ENCODE data around the gene HIVEP3.

The HIVEP3 gene

GRCh38 chr1:41627491-41628280 lies 291.0 kb downstream of the HIVEP3 start:
- DNase-seq (ENCODE audit: low spot score) = peak; percentile 13

DNA sequence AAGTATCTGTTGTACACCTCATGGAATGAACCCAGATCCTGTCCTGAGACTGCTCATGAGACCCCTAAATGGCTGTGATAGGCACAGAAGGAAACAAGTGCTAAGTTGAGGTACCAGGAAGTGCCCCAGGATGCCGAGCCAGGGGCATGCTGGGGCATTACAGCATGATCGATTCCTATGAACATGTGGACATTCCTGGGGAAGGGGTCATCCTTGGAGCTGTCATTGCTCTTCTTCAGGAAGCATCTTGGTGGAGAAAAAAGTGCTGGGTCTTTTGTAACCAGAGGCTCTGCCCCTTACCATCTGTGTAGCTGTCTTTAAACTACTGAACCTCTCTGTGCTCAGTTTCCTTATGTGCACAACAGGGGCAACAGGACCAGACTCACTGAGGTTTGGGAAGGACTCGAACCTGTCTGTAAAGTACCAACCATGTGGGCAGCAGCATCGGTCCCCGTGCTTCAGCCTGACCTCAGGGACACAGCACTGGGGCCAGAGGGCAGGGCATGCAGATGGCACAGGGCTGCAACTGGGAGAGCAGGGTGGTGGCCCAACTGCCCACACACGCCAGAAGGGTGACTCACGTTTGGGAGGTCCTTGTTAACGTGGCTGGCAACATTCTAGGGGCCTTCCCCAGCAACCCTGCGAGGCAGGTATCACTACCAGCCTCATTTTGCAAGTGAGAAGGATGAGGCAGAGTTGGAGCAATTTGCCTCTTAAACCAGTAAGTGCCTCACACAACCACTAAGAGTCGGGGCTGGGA lies 291.9 kb downstream of the HIVEP3 start:
- peak; percentile 81 for DNase-seq (ENCODE audit: low spot score)

- DNase-seq (ENCODE audit: low spot score) = peak; percentile 67
These were observed 292.6 kb downstream of the HIVEP3 start for GRCh38 chr1:41626146-41626545.

DNA sequence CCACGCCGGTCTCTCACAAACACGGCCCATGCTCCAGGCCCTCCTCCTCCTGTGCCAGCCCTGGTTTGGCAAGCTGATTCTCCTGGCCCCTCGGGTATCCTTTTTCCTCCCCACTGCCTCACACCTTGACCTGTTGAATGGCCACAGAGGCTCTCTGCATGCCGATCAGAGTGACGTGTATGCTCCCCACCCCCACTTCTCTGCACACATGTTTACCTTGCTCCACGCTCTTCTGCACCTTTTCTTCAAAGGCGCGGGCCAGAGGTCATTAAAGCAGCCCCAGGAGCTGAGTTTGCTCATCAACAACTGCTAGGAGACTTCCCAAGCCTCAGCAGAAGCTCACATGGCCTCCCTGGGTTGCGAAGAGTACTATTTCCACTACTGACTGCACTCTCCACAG lies 295.0 kb downstream of the HIVEP3 start:
- peak; percentile 59 for DNase-seq (ENCODE audit: low spot score)

DNA sequence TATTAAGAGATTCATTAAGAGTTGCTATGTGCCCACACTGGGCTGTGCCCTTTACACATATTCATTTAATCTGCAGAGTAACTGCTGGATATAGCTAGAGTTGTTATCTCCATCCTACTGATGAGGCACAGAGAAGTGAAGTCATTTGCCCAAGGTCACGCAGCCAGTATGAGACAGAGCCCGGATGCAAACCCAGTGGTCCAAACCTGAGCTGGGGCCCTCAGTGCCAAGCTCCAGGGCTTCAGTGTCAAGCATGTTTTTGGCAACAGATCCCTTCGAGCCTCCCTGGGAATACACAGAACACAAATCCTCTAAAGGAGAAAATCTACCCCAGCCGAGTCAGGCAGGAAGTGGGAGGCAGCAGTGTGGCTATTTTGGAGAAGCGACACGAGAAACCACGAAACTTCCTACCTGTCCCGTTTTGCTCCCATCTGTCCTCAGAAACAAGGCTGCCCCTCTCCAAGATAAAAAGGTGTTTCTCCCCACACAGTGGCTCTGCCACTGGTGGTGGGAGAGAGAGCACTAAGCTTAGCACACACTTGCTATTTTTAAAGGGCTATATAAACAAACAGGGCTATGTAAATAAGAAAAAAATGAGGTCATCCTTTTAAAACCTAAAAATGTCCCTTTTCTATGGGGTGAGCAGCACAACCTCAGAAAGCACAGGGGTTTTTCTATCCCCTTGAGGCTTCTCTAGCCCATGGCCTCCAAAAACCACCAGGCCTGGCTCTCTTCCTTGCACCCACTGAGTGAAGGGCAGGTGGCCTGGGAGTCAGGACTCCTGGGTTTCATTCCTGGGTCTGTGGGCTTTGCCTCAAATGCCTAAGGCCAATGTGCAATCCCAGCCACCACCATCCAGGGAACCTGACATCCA lies 295.6 kb downstream of the HIVEP3 start:
- DNase-seq (ENCODE audit: low spot score) = no peak

GRCh38 chr1:41622402-41622801 lies 296.3 kb downstream of the HIVEP3 start:
- DNase-seq (ENCODE audit: low spot score) = no peak

DNA sequence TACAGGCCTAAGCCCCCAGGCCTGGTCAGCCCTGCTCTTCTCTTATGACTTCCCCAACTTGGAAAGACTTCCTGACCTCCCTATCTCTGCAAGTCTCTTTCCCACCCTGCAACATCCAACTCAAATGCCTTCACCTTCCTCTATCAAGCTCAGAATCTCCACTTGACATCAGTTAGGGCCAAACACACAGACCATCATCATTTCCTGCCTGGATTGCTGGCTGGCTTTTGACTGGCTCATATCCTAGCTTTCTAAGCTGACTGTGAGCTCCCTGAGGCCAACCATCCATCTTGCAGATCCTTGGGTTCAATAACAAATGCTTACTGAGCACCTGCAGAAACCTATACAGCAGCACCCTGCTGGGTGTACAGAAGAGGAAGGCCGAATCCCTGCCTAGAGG lies 296.9 kb downstream of the HIVEP3 start:
- no peak for DNase-seq (ENCODE audit: low spot score)

DNA sequence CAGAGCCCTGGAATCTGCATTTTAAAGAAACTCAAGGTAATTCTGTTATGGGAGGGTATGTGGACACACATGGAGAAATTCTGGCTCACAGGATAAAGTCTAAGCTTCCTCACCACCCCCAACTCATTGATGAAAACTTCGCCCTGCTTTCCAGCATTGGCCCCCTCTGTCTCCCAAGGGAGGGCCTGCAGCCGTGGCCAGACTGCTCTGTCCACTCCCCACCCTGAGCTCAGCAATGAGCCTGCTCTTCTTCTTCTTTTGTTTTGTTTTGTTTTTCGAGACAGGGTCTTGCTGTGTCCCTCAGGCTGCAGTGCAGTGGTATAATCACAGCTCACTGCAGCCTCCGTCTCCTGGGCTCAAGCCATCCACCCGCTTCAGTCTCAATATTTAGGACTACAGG lies 297.5 kb downstream of the HIVEP3 start:
- no peak for DNase-seq (ENCODE audit: low spot score)

GRCh38 chr1:41620365-41621169 lies 298.2 kb downstream of the HIVEP3 start:
- DNase-seq (ENCODE audit: low spot score) = no peak

DNA sequence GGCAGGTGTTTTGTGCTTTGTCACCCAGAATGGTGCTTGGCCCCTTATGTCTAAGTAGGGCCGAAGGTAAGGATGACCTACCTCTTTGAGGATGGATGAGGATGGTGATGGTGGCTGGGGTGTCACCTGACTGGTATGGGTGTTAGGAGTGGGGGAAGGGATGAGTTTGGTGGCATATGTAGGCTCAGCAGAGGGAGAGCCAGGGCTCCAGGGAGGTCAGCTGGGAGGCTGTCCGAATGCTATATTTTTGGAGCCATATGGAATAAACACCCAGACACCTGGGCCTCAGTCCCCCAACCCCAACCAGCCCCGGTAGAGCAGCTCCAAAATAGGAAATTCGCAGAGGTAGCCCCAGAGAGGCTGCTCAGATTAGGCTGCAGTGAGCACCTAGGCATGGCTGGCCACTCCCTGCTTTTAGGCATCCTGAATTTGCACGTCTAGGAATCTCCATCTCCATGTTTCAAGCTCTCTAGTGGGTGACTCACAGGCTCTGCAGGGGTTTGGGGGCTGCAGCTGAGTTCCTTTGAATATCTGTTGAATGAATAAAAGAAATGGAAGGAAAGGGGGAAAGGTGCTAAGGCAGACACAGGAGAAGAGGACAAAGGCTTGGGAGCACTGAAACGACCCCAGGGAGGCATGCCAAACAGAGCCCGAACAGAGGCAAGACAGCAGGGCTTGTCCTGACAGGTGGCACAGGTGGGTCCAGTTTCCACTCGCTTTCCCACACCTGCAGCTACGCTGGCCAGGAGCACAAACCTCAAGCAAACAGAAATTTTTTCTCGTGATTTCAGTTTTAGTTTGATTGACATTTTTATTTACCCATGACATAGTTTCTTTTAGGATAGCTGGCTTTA lies 299.0 kb downstream of the HIVEP3 start:
- no peak for DNase-seq (ENCODE audit: low spot score)

- DNase-seq (ENCODE audit: low spot score) = no peak
These were observed 299.9 kb downstream of the HIVEP3 start for GRCh38 chr1:41618871-41619270.

DNA sequence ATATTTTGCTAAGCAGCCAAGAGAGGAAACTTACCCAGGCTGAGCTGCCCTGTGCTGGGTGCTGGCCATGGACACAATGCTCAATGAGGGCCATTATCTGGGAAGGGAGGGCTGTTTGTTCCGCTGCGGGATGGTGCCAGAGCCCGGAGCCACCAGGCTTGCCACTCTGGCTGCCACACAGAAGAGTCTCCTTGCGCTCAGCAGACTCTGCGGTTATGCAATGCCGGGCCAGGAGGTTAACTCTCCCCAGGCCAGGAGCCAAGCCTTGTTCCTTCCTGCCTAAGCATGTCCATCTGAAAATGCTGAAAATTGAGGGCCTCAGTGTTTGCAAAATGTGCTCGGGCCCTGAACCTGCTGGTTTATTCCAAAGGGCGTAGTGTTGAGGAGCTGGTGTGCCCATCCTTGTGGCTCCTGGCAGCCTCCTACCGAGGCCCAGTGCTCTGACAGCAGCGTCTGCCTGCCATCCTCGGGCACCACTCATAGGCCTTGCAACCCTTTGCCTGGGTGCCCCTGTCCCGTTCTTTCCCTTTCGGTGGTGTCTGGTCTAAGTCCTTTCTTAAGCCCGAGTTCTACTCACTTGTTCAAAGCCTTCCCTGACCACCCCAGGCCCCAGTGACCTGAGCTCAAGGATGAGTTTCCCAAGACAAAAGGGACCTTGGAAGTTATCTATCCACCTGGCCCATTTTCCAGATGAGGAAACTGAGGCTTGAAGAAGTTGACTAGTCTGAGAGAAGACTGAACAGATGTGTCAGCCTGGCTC lies 300.5 kb downstream of the HIVEP3 start:
- DNase-seq (ENCODE audit: low spot score) = no peak

- no peak for DNase-seq (ENCODE audit: low spot score)
These were observed 301.4 kb downstream of the HIVEP3 start for GRCh38 chr1:41617336-41617735.

DNA sequence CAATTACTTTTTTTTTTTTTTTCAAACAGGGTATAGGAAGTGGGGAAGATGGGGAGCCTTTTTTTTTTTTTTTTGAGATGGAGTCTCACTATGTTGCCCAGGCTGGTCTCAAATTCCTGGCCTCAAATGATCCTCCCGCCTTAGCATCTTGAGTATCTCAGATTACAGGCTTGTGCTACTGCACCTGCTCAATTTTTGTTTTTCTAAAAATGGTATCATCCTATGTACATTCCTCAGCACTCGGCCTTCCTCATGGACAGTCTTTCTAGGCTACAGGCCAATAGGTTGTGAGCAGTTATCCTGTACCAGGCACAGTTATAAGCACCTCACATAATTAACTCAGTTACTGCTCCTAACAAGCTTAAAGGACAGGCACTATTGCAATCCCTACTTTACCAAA lies 302.2 kb downstream of the HIVEP3 start:
- DNase-seq (ENCODE audit: low spot score) = no peak

DNA sequence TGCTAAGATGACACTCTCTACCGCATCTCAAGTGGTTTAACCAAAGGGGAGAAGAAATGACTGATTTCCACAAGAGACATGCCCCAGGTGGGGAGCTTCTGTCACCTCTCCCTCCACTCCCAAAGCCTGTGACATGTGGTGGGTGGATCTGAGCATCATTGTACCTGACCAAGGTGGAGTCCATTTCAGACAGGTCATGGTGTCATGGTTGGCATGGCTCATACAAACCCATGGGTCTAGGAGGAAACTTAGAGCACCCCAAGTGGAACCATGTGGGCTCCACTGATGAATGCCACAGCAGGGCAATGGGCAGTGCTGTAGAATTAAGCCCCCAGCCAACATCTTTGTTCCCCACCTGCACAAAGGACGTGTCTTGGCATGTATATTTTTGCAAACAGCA lies 302.7 kb downstream of the HIVEP3 start:
- no peak for DNase-seq (ENCODE audit: low spot score)

GRCh38 chr1:41615316-41615715 lies 303.4 kb downstream of the HIVEP3 start:
- DNase-seq (ENCODE audit: low spot score) = no peak

GRCh38 chr1:41614818-41615217 lies 303.9 kb downstream of the HIVEP3 start:
- no peak for DNase-seq (ENCODE audit: low spot score)

DNA sequence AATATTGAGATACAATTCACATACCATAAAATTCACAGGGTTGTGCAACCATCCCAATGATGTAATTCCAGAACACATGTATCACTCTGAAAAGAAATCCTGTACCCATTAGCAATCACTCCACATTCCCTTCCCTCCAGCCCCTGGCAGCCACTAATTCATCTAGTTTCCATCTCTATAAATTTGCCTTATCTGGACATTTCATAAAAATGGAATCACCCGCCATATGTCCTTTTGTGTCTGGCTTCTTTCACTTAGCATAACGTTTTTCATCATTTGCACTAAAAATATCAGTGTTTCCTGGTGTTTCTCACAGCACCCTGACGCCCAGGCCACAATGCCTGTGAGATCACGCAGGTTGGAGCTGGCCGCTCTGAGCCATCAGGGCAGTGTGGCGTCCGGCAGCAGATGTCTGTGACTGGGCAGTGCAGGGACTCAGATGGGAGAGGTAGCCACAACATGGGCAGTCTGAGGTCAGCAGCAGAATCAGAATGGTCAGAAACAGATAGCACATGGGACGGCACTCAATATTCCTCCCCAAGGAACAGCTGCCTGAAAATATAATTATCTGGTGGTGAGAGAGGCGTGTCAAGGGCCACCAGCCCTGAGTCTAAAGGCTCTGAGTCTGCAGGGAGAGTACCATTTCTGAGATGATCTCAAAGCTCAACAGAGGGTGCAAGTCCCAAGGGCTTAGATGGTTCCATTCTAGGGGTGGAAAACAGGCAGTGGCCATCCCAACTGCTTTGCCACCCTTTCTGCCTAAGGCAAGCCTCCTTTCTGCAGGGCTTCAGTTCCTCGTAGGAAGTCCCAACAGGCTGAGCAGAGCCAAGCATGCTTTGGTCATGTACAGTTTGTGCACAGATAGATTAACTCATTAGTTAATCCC lies 304.8 kb downstream of the HIVEP3 start:
- no peak for DNase-seq (ENCODE audit: low spot score)

DNA sequence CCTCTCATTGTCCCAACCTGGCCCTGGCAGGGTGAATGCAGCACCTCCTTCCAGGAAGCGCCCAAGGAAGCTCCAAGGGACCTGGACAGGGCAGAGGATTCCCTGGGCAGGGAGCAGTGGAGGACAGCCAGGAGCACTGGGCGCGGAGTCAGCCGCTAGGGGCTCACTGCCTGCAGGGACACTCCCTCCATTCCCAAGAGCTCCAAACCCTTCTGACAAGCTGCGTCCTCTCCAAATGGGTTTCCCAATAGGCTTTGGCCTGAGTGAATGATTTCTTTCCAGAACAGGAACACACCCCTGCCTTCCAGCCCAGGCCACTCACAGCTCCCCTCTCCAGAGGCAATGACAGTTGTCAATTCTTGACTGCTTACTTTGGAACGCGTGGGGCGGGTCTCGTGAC lies 305.8 kb downstream of the HIVEP3 start:
- no peak for DNase-seq (ENCODE audit: low spot score)

All from kidney tubule cell (primary cell).